Prostate gland (tissue), 2 donors: Measurements from ENCODE around the gene SLC25A19. TPM values are rescaled to one million over a fixed set of nuclear protein-coding genes. Genes with fewer than 3 reads are reported as not detected.

Source experiments
- DNase-seq: peaks from one replicate; pipeline ENCODE4 v3.0.0-alpha.2; 2019; ENCODE audit warnings: low spot score
- H3K27ac ChIP-seq, 2 donors: fragments of 200-600 bp; sonication (generic); 2 replicates each; pipeline ENCODE4 v1.5.1; 2017 to 2019
- H3K27me3 ChIP-seq: fragments of 200-600 bp; sonication (generic); replicated peaks from 2 replicates; pipeline ENCODE4 v1.5.1; 2019; ENCODE audit not compliant: insufficient read depth
- H3K36me3 ChIP-seq, 2 donors: fragments of 200-600 bp; sonication (generic); 1 replicate in 1 of 2; 2 replicates in 1 of 2; pipeline versions ENCODE4 v1.5.1 to v1.8.1; 2017 to 2019
- H3K4me1 ChIP-seq: fragments of 200-600 bp; sonication (generic); replicated peaks from 2 replicates; pipeline ENCODE4 v1.5.1; 2019
- H3K4me3 ChIP-seq, 2 donors: fragments of 200-600 bp; sonication (generic); 2 replicates each; pipeline ENCODE4 v1.5.1; 2017 to 2019
- H3K9me3 ChIP-seq: fragments of 200-600 bp; sonication (generic); 2 replicates; pipeline ENCODE4 v1.5.1; 2017
- CTCF ChIP-seq, 4 experiments: fragments of 200-600 bp in 2 of 4; fragments of 450-650 bp in 2 of 4; sonication (generic) in 2 of 4; IDR thresholded peaks; 1 replicate in 3 of 4; 2 replicates in 1 of 4; pipeline ENCODE4 v1.5.1; 2016 to 2019; ENCODE audit warnings: antibody characterized with exemption in 4 of 4, mild to moderate bottlenecking in 2 of 4, moderate library complexity in 2 of 4
- POLR2A ChIP-seq: fragments of 450-650 bp; IDR thresholded peaks from one replicate; pipeline ENCODE4 v1.6.1; 2016; ENCODE audit warnings: antibody characterized with exemption, mild to moderate bottlenecking
- POLR2AphosphoS5 ChIP-seq: sonication (generic); formaldehyde crosslinking; IDR thresholded peaks from one replicate; pipeline ENCODE4 v1.6.1; 2017; ENCODE audit warnings: antibody characterized with exemption
- WGBS: methylation state at CpG from one replicate; pipeline ENCODE4 v1.1.5; 2018; 5-methylcytosine and 5-hydroxymethylcytosine counted together
- intact Hi-C: fragments of 100-400 bp; cut with DNase I; formaldehyde crosslinking; loops from one replicate; pipeline ENCODE4 v1.14.2; 2022
- total RNA-seq, 2 donors: library from RNA; depleted of rRNA; stranded (reverse); fragments of >200 nt; gene quantifications; one replicate each; pipeline ENCODE4 v1.1.0, GENCODE V29; 2016

Gene SLC25A19
- total RNA-seq, 2 donors from 2014 or later, result 5.2 to 15.2 TPM

GRCh38 chr17:75250009-75250471 is 39.2 kb downstream of the SLC25A19 start:
- Histone ChIP-seq H3K4me1 (no peaks in the 10 kb centered on the region), H3K27me3 (no peaks in the 10 kb centered on the region), H3K4me3 (no peak overlapping the region), H3K36me3 (peaks cover 0 to 6% of the 10 kb centered on the region in 2 donors), H3K27ac (no peak overlapping the region), H3K9me3 (no peaks in the 10 kb centered on the region)
- DNase-seq, result no peak
- intact Hi-C loops, result no loop called here
- WGBS, result 64% methylated on average over 11 of the region's 11 CpGs
- TF ChIP-seq POLR2A, result no peak
- TF ChIP-seq CTCF (IDR thresholded peaks at IDR 0.05), result no peak
- no peak for TF ChIP-seq POLR2AphosphoS5

- Histone ChIP-seq H3K36me3 (peaks cover 0 to 6% of the 10 kb centered on the region in 2 donors), H3K27ac (no peak overlapping the region), H3K27me3 (no peaks in the 10 kb centered on the region), H3K4me3 (no peak overlapping the region), H3K9me3 (no peaks in the 10 kb centered on the region), H3K4me1 (no peaks in the 10 kb centered on the region)
- DNase-seq, result no peak
- no peak for TF ChIP-seq POLR2AphosphoS5
- no peak for TF ChIP-seq CTCF (IDR thresholded peaks at IDR 0.05)
- TF ChIP-seq POLR2A, result no peak
- 72% methylated on average over 4 of the region's 4 CpGs for WGBS
- intact Hi-C loops, result no loop called here
Observed at GRCh38 chr17:75249564-75249963, 39.7 kb downstream of the SLC25A19 start.

DNA sequence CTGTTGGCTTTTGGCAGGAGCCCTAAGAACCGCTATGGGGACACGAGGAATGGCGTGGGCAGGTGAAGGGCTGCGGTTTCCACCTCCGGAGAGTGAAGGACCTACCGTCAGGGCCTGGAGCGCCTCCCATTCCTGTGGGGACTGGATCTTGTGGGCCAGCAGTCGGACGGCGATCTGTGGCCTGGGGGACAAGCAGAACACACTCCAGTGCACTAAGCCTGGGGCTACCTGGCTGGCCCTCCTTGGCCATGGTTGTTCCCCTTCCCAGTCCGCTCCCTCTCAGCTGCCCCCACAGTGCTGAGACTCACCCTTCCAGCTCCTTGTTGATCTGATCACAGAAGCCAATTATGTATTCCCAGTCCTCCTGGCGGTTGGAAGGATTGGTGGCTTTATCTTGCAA is 42.8 kb downstream of the SLC25A19 start:
- no peaks in the 10 kb centered on the region for H3K27me3 ChIP-seq
- TF ChIP-seq POLR2AphosphoS5 (no peak), CTCF (IDR thresholded peaks at IDR 0.05) (no peak), POLR2A (no peak)
- WGBS, result 95% methylated on average over 12 of the region's 12 CpGs
- intact Hi-C loops, result no loop called here
- no peak overlapping the region for H3K4me3 ChIP-seq
- no peak for DNase-seq
- H3K36me3 ChIP-seq, result peaks cover 13 to 16% of the 10 kb centered on the region in 2 donors
- H3K9me3 ChIP-seq, result no peaks in the 10 kb centered on the region
- no peak overlapping the region for H3K27ac ChIP-seq
- H3K4me1 ChIP-seq, result no peaks in the 10 kb centered on the region

DNA sequence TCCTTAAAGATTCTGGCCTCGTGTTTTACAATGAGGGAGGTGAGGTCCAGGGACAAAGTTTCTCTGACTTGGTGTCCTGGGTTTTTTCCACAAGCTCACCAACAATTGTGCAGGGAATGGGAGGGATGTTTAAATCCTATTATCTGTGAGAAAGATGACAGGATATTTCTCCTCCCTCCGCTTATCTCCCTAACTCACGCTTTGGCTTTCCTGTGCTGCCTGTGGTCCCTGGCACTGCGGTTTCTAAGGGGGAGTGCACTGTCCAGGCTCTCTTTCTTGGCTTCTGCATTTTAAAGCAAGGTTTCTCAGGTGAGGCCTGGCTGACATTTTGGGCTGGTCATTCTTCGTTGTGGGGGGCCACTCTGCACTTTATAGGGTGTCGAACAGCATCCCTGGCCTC is 44.2 kb downstream of the SLC25A19 start:
- 89% methylated on average over 6 of the region's 6 CpGs for WGBS
- Histone ChIP-seq H3K4me1 (no peaks in the 10 kb centered on the region), H3K27ac (no peak overlapping the region), H3K4me3 (no peak overlapping the region), H3K9me3 (no peaks in the 10 kb centered on the region), H3K27me3 (no peaks in the 10 kb centered on the region), H3K36me3 (peaks cover 18 to 30% of the 10 kb centered on the region in 2 donors)
- no peak for TF ChIP-seq POLR2AphosphoS5
- no peak for TF ChIP-seq CTCF (IDR thresholded peaks at IDR 0.05)
- TF ChIP-seq POLR2A, result no peak
- DNase-seq, result no peak
- intact Hi-C loops, result no loop called here

DNA sequence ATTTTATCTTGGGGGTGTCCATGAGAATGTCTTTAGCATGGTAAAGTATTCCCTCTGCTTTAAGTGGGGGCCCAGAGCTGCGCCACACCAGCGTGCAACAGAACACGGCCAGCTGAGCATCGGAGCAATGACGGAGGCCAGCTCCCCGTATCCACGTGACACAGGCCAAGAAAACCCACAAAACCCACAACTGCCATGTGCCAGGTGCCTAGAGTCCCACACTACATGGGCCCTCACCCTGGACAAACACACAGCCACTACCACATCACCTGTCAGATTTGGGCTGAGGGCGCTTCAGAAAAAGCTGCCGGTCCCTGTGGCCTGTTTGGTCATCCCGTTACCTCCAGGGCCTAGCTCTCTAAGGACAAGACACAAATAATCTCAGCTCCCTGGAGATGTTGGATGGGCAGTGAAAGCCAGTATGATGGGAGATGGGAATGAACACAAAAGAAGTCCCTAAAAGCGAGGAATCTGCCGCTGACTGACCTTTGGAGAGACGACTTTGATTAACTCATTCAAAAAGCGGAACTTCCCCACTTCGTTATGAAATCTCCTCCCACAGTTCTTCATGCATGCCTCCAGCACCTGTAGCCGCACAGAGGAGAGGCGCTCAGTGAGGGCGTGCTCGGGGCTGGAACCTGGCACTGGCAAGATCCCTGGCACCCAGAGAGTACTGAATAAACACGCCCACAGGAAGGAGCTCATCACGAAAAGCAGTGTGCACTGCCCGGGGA is 44.9 kb downstream of the SLC25A19 start:
- Histone ChIP-seq H3K4me3 (no peak overlapping the region), H3K27me3 (no peaks in the 10 kb centered on the region), H3K4me1 (no peaks in the 10 kb centered on the region), H3K27ac (no peak overlapping the region), H3K36me3 (peaks cover 18 to 30% of the 10 kb centered on the region in 2 donors), H3K9me3 (no peaks in the 10 kb centered on the region)
- DNase-seq, result no peak
- intact Hi-C loops, result no loop called here
- WGBS, result 82% methylated on average over 22 of the region's 22 CpGs
- TF ChIP-seq CTCF (IDR thresholded peaks at IDR 0.05), result no peak
- no peak for TF ChIP-seq POLR2A
- no peak for TF ChIP-seq POLR2AphosphoS5
